Endothelial cell of umbilical vein (primary cell): ENCODE data around the gene AVPR2. TPM values are rescaled to one million over a fixed set of nuclear protein-coding genes. Genes with fewer than 3 reads are reported as not detected.

ENCODE experiments used
- BruUV-seq: library from RNA; stranded (reverse); fragments of 400-500 nt; replicated peaks from 2 replicates; lab custom pipeline; 2021; lab: Mats Ljungman, UMichigan
- CTCF ChIA-PET: fragments of 300-600, 350-600 bp; sonication (Branson Sonifier 250); formaldehyde crosslinking; loops from one replicate; lab custom pipeline; 2021; ENCODE audit warnings: antibody characterized with exemption, inconsistent platforms; lab: Charles Lee
- POLR2A ChIA-PET: fragments of 300-600, 350-600 bp; sonication (Branson Sonifier 250); formaldehyde crosslinking; loops from one replicate; lab custom pipeline; 2021; ENCODE audit warnings: antibody characterized with exemption, inconsistent platforms; lab: Charles Lee
- DNase-seq: peaks from one replicate; pipeline ENCODE4 v3.0.0-alpha.2; 2011; ENCODE audit warnings: low read depth, low spot score
- FAIRE-seq: peaks from 2 replicates; lab custom pipeline; 2011; peaks lifted over from hg19 to GRCh38; lab: Jason Lieb, UNC
- H2AFZ ChIP-seq: 2 replicates; pipeline ENCODE4 v1.6.0; 2012; ENCODE audit warnings: low read depth, low read length, control low read depth, inconsistent platforms
- H3K27ac ChIP-seq: 2 replicates; pipeline ENCODE4 v1.5.1; 2011; ENCODE audit warnings: low read depth, mild to moderate bottlenecking, control low read depth, low read length, moderate library complexity; ENCODE audit not compliant: insufficient read depth
- H3K27me3 ChIP-seq, 2 experiments: 2 replicates each; pipeline versions ENCODE4 v1.6.0 to v1.6.1; 2011; ENCODE audit warnings: low read length in 2 of 2, mixed read lengths in 1 of 2; ENCODE audit not compliant: control insufficient read depth in 2 of 2, insufficient read depth in 2 of 2
- H3K36me3 ChIP-seq, 2 experiments: 2 replicates in 1 of 2; 3 replicates in 1 of 2; pipeline ENCODE4 v1.5.1; 2011; ENCODE audit warnings: low read length in 2 of 2, mild to moderate bottlenecking in 1 of 2, moderate library complexity in 1 of 2; ENCODE audit not compliant: control insufficient read depth in 2 of 2, insufficient read depth in 2 of 2; ENCODE audit errors: extremely low read depth in 1 of 2
- H3K4me1 ChIP-seq: 3 replicates; pipeline ENCODE4 v1.5.1; 2011; ENCODE audit warnings: mild to moderate bottlenecking, low read length; ENCODE audit not compliant: control insufficient read depth, insufficient read depth; ENCODE audit errors: extremely low read depth
- H3K4me2 ChIP-seq: 2 replicates; pipeline ENCODE4 v1.6.1; 2011; ENCODE audit warnings: low read length, control low read depth, mixed read lengths; ENCODE audit not compliant: insufficient read depth
- H3K4me3 ChIP-seq, 3 experiments: fragments of 200-600 bp in 1 of 3; sonication (generic), shearing (Covaris generic) in 1 of 3; replicated peaks in 1 of 3; 2 replicates each; pipeline ENCODE4 v1.5.1; 2011 to 2016; ENCODE audit warnings: control low read depth in 3 of 3, low read length in 3 of 3, mild to moderate bottlenecking in 2 of 3, inconsistent platforms in 1 of 3, low read depth in 1 of 3, moderate library complexity in 1 of 3; ENCODE audit not compliant: insufficient read depth in 1 of 3
- H3K79me2 ChIP-seq: 2 replicates; pipeline ENCODE4 v1.6.0; 2012; ENCODE audit warnings: low read length, inconsistent platforms; ENCODE audit not compliant: control insufficient read depth, insufficient read depth
- H3K9ac ChIP-seq: replicated peaks from 2 replicates; pipeline ENCODE3; 2011; ENCODE audit warnings: low read length, control low read depth; ENCODE audit not compliant: insufficient read depth; ENCODE audit errors: extremely low read depth
- H3K9me1 ChIP-seq: replicated peaks from 3 replicates; pipeline ENCODE4 v1.6.0; 2011; ENCODE audit warnings: mild to moderate bottlenecking, low read length; ENCODE audit not compliant: control insufficient read depth, insufficient read depth; ENCODE audit errors: extremely low read depth
- H3K9me3 ChIP-seq: replicated peaks from 2 replicates; pipeline ENCODE4 v1.5.1; 2012; ENCODE audit warnings: low read length, inconsistent platforms; ENCODE audit not compliant: control insufficient read depth, insufficient read depth
- H4K20me1 ChIP-seq: replicated peaks from 2 replicates; pipeline ENCODE3; 2011; ENCODE audit warnings: mild to moderate bottlenecking, low read length; ENCODE audit not compliant: control insufficient read depth, insufficient read depth; ENCODE audit errors: extremely low read depth
- EZH2 ChIP-seq: IDR thresholded peaks from 2 replicates; pipeline ENCODE4 v1.6.1; 2012; ENCODE audit warnings: borderline replicate concordance, low read depth, mild to moderate bottlenecking, moderate library complexity, low read length, inconsistent platforms; ENCODE audit not compliant: severe bottlenecking
- FOS ChIP-seq: IDR thresholded peaks from 2 replicates; pipeline ENCODE4 v1.6.1; 2011; ENCODE audit warnings: mild to moderate bottlenecking, low read length, moderate library complexity, borderline replicate concordance; ENCODE audit not compliant: insufficient read depth
- GATA2 ChIP-seq: IDR thresholded peaks from 2 replicates; pipeline ENCODE4 v1.7.0; 2011; ENCODE audit warnings: low read depth, mild to moderate bottlenecking, moderate library complexity, mixed read lengths, low read length; ENCODE audit not compliant: insufficient read length, insufficient read depth
- JUN ChIP-seq: IDR thresholded peaks from 2 replicates; pipeline ENCODE4 v1.6.1; 2011; ENCODE audit warnings: borderline replicate concordance, low read depth; ENCODE audit not compliant: insufficient read length, insufficient read depth
- MYC ChIP-seq: IDR thresholded peaks from one replicate; pipeline ENCODE4 v1.6.1; 2011; ENCODE audit warnings: mild to moderate bottlenecking, low read depth, low read length
- POLR2A ChIP-seq: IDR thresholded peaks from 2 replicates; pipeline ENCODE4 v1.6.1; 2012; ENCODE audit warnings: low read depth, mild to moderate bottlenecking, control low read depth, low read length
- POLR2AphosphoS5 ChIP-seq: IDR thresholded peaks from 2 replicates; pipeline ENCODE4 v1.6.1; 2012; ENCODE audit warnings: low read depth, mild to moderate bottlenecking, control low read depth, low read length, moderate library complexity; ENCODE audit not compliant: insufficient read depth
- dilution Hi-C: fragments of 300-500 bp; cut with MboI; formaldehyde crosslinking; loops from one replicate; pipeline ENCODE4 v1.15.0; 2019; ENCODE audit warnings: low sequenced_read_pairs; ENCODE audit not compliant: extremely low pct_ligation_motif_present
- intact Hi-C: fragments of 100-400 bp; cut with micrococcal nuclease; formaldehyde crosslinking; loops from one replicate; pipeline ENCODE4 v1.10.0; 2022
- polyA plus RNA-seq, 4 experiments: library from polyadenylated mRNA; depleted of rRNA in 3 of 4; stranded (reverse) in 3 of 4; unstranded in 1 of 4; fragments of >200 nt; gene quantifications; 2 replicates each; pipeline versions ENCODE4 v1.2.1 to v1.2.3, GENCODE V29; 2011 to 2012; ENCODE audit warnings: missing spikeins in 1 of 4
- total RNA-seq: library from RNA; stranded (reverse); gene quantifications from 2 replicates; pipeline ENCODE4 v1.2.3, GENCODE V29; 2021
- TF ChIP-seq, protein P1 (sequence below): IDR thresholded peaks from 2 replicates; pipeline ENCODE4 v1.6.1; 2011; ENCODE audit not compliant: insufficient read depth, insufficient read length
- TF ChIP-seq, protein P2 (sequence below), 2 donors: IDR thresholded peaks; 1 replicate in 1 of 2; 2 replicates in 1 of 2; pipeline ENCODE4 v1.5.1; 2011; ENCODE audit warnings: low read length in 2 of 2, mild to moderate bottlenecking in 2 of 2, moderate library complexity in 2 of 2, control low read depth in 1 of 2, inconsistent platforms in 1 of 2, low read depth in 1 of 2; ENCODE audit not compliant: insufficient read depth in 1 of 2; ENCODE audit errors: extremely low read depth in 1 of 2

AVPR2 gene
- total and polyA plus RNA-seq, 2 donors (not counting 3 experiments of a cell fraction or from before 2014, with no cell fraction given) = not detected

DNA sequence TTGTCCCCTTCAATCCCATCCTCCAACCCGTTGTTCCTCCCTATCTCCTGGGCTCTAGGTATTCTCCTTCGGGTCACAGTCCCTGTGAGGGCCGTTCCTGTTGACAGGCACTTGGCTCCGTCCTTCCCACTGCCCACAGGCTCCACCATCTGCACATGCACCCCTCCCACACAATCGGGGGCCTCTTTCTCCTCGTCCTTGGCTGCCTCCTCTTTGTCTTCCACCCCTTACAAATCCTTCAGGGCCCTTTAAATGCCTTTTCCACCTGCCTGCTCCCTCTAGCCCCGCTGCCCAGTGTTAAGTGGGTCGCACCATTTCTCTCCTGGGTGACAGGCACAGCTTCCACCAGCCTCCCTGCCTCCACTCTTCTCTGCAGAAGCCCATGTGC is 2.7 kb upstream of the AVPR2 start:
- no peaks in the 10 kb centered on the region for H3K36me3 ChIP-seq
- H3K4me1 ChIP-seq = no peaks in the 10 kb centered on the region
- TF ChIP-seq JUN (no peak), EZH2 (no peak)
- H3K4me3 ChIP-seq = no peak overlapping the region
- ChIA-PET POLR2A (no interaction called here), CTCF (interaction anchor here (1.2 kb wide), 1 partner anchor 21 kb away, joined by 4 read pairs; no protein-coding TSS in a partner anchor)
- intact Hi-C loops = no loop called here
- no peak overlapping the region for H2AFZ ChIP-seq
- H3K79me2 ChIP-seq = no peaks in the 10 kb centered on the region
- no peak overlapping the region for H3K4me2 ChIP-seq
- dilution Hi-C loops = no loop called here
- no peak for DNase-seq
- no peak for FAIRE-seq
- no peaks in the 10 kb centered on the region for H3K9me1 ChIP-seq
- H3K9ac ChIP-seq = no peak overlapping the region
- peaks cover 0 to 5% of the 10 kb centered on the region in 2 experiments for H3K27me3 ChIP-seq
- H4K20me1 ChIP-seq = no peaks in the 10 kb centered on the region
- BruUV-seq = no TSS peak
- H3K9me3 ChIP-seq = no peaks in the 10 kb centered on the region
- H3K27ac ChIP-seq = no peak overlapping the region

DNA sequence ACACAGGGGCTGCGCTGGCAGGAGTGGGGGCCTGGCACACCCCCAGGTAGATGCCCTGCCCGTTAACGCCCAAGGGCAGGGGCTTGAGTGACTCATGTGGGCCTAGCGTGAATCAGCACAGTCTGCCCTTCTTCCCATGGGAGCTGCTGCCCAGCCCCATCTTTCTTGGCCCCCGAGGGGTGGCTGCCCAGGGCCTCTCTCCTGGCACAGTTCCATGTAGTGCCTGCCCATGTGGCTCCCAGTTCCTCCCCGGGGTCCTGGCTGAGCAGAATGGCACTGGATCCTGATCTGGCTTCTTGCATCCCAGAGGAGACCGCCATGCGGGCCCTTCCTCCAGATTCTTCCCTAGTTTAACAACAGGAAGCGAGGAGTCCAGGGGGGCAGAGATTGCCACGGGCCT is 2.1 kb upstream of the AVPR2 start:
- Histone ChIP-seq H4K20me1 (no peaks in the 10 kb centered on the region), H3K4me3 (no peak overlapping the region), H3K27ac (no peak overlapping the region), H3K9me3 (no peaks in the 10 kb centered on the region), H3K9ac (no peak overlapping the region), H3K4me2 (no peak overlapping the region), H3K36me3 (no peaks in the 10 kb centered on the region), H3K79me2 (no peaks in the 10 kb centered on the region), H3K27me3 (peaks cover 0 to 5% of the 10 kb centered on the region in 2 experiments), H2AFZ (no peak overlapping the region), H3K4me1 (no peaks in the 10 kb centered on the region), H3K9me1 (no peaks in the 10 kb centered on the region)
- TF ChIP-seq MYC = no peak
- no peak for TF ChIP-seq GATA2
- TF ChIP-seq, protein P1, sequence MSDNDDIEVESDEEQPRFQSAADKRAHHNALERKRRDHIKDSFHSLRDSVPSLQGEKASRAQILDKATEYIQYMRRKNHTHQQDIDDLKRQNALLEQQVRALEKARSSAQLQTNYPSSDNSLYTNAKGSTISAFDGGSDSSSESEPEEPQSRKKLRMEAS = no peak
- TF ChIP-seq FOS = no peak
- TF ChIP-seq POLR2AphosphoS5 = no peak
- TF ChIP-seq EZH2 = no peak
- no peak for TF ChIP-seq POLR2A
- TF ChIP-seq, protein P2, sequence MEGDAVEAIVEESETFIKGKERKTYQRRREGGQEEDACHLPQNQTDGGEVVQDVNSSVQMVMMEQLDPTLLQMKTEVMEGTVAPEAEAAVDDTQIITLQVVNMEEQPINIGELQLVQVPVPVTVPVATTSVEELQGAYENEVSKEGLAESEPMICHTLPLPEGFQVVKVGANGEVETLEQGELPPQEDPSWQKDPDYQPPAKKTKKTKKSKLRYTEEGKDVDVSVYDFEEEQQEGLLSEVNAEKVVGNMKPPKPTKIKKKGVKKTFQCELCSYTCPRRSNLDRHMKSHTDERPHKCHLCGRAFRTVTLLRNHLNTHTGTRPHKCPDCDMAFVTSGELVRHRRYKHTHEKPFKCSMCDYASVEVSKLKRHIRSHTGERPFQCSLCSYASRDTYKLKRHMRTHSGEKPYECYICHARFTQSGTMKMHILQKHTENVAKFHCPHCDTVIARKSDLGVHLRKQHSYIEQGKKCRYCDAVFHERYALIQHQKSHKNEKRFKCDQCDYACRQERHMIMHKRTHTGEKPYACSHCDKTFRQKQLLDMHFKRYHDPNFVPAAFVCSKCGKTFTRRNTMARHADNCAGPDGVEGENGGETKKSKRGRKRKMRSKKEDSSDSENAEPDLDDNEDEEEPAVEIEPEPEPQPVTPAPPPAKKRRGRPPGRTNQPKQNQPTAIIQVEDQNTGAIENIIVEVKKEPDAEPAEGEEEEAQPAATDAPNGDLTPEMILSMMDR (IDR thresholded peaks at IDR 0.05; ENCODE audit: extremely low read depth in 1 of 2, insufficient read depth in 1 of 2, low read depth in 1 of 2, low read length in 2 of 2) = no peak
- no peak for TF ChIP-seq JUN
- POLR2A ChIA-PET = no interaction called here
- intact Hi-C loops (no loop called here), dilution Hi-C loops (no loop called here)
- no peak for FAIRE-seq
- DNase-seq = peak; percentile 2
- CTCF ChIA-PET = interaction anchor here (1.0 kb wide), 1 partner anchor 19 kb away, joined by 3 read pairs; no protein-coding TSS in a partner anchor
- no TSS peak for BruUV-seq
